OCI-LY7 (cell line): Measurements from ENCODE around the gene ACVR1. TPM values are rescaled to one million over a fixed set of nuclear protein-coding genes. Genes with fewer than 3 reads are reported as not detected.

Experiments
- BruUV-seq: library from RNA; stranded (reverse); fragments of 400-500 nt; replicated peaks from 2 replicates; lab custom pipeline; 2021; lab: Mats Ljungman, UMichigan
- CTCF ChIA-PET: fragments of 300-600 bp; sonication (Branson Sonifier 250); formaldehyde crosslinking; loops from one replicate; lab custom pipeline; 2022; ENCODE audit warnings: antibody characterized with exemption; ENCODE audit not compliant: unreplicated experiment; lab: Charles Lee
- POLR2A ChIA-PET: fragments of 300-600 bp; sonication (Branson Sonifier 250); formaldehyde crosslinking; loops from one replicate; lab custom pipeline; 2022; ENCODE audit warnings: antibody characterized with exemption; lab: Charles Lee
- DNase-seq: peaks from one replicate; pipeline ENCODE4 v3.0.0-alpha.2; 2015; ENCODE audit warnings: low spot score
- H2AFZ ChIP-seq: fragments of 200-600 bp; sonication (generic), shearing (Covaris generic); 2 replicates; pipeline ENCODE4 v1.6.1; 2014; ENCODE audit warnings: mild to moderate bottlenecking, antibody characterized with exemption, low read length, moderate library complexity
- H3K27ac ChIP-seq: fragments of 200-600 bp; sonication (generic); 2 replicates; pipeline ENCODE4 v1.5.1; 2014; ENCODE audit warnings: mixed run types, low read depth, mild to moderate bottlenecking, moderate library complexity, low read length, inconsistent platforms; ENCODE audit not compliant: poor library complexity, severe bottlenecking
- H3K36me3 ChIP-seq: fragments of 200-600 bp; sonication (generic); 2 replicates; pipeline ENCODE4 v1.6.1; 2014; ENCODE audit warnings: mild to moderate bottlenecking, antibody characterized with exemption, low read length, moderate library complexity, mixed read lengths; ENCODE audit not compliant: insufficient read depth
- H3K4me1 ChIP-seq: fragments of 200-600 bp; sonication (generic); 2 replicates; pipeline ENCODE4 v1.5.1; 2014; ENCODE audit warnings: mild to moderate bottlenecking, low read length; ENCODE audit not compliant: insufficient read depth, poor library complexity, severe bottlenecking
- H3K4me2 ChIP-seq: fragments of 200-600 bp; sonication (generic); 2 replicates; pipeline ENCODE4 v1.6.1; 2014; ENCODE audit warnings: mild to moderate bottlenecking, low read length
- H3K4me3 ChIP-seq: fragments of 200-600 bp; sonication (generic); 2 replicates; pipeline ENCODE4 v1.5.1; 2014; ENCODE audit warnings: mild to moderate bottlenecking, low read depth, low read length; ENCODE audit not compliant: poor library complexity, severe bottlenecking
- H3K79me2 ChIP-seq: fragments of 200-600 bp; sonication (generic); 2 replicates; pipeline ENCODE4 v1.6.1; 2016; ENCODE audit warnings: low read depth, mild to moderate bottlenecking, low read length, moderate library complexity, mixed read lengths; ENCODE audit not compliant: insufficient read depth
- H3K9me2 ChIP-seq: fragments of 200-600 bp; sonication (generic); 2 replicates; pipeline ENCODE4 v1.6.1; 2016; ENCODE audit warnings: mild to moderate bottlenecking, low read length, mixed read lengths; ENCODE audit not compliant: insufficient read depth
- H3K9me3 ChIP-seq: fragments of 200-600 bp; sonication (generic); 2 replicates; pipeline ENCODE4 v1.6.1; 2014; ENCODE audit warnings: mild to moderate bottlenecking, mixed run types, low read length, mixed read lengths
- H4K20me1 ChIP-seq: fragments of 200-600 bp; sonication (generic); 2 replicates; pipeline ENCODE4 v1.6.1; 2014; ENCODE audit warnings: mild to moderate bottlenecking, antibody characterized with exemption, low read length, moderate library complexity, mixed read lengths; ENCODE audit not compliant: insufficient read depth
- CTCF ChIP-seq: fragments of 200-600 bp; sonication (generic); conservative IDR thresholded peaks from 2 replicates; pipeline ENCODE4 v1.5.1; 2014; ENCODE audit warnings: mild to moderate bottlenecking, antibody characterized with exemption, low read length, moderate library complexity, mixed read lengths
- EZH2phosphoT487 ChIP-seq: fragments of 200-600 bp; sonication (generic); IDR thresholded peaks from 2 replicates; pipeline ENCODE4 v1.6.1; 2018; ENCODE audit warnings: low read depth, borderline replicate concordance, mild to moderate bottlenecking, mixed run types, antibody characterized with exemption, low read length, moderate library complexity, mixed read lengths
- intact Hi-C: fragments of 100-400 bp; cut with micrococcal nuclease; formaldehyde crosslinking; loops from one replicate; pipeline ENCODE4 v1.10.0; 2022; ENCODE audit not compliant: unreplicated experiment
- total RNA-seq, 2 experiments: library from RNA; depleted of rRNA in 1 of 2; stranded (reverse); fragments of >200 nt in 1 of 2; shearing (Covaris generic) in 1 of 2; gene quantifications; 2 replicates each; pipeline ENCODE4 v1.2.3, GENCODE V29; 2014 to 2022

ACVR1 gene
- total RNA-seq, 2 experiments from 2014 or later, result 0.13 to 3.9 TPM

- no peak overlapping the region for H2AFZ ChIP-seq
- no peak for TF ChIP-seq CTCF
- no peak for TF ChIP-seq EZH2phosphoT487
- H3K79me2 ChIP-seq, result no peaks in the 10 kb centered on the region
- intact Hi-C loops, result no loop called here
- H3K4me3 ChIP-seq, result no peak overlapping the region
- no peaks in the 10 kb centered on the region for H3K4me1 ChIP-seq
- H3K9me3 ChIP-seq, result no peaks in the 10 kb centered on the region
- H3K27ac ChIP-seq, result no peak overlapping the region
- ChIA-PET POLR2A (no interaction called here), CTCF (no interaction called here)
- H3K9me2 ChIP-seq, result no peaks in the 10 kb centered on the region
- no TSS peak for BruUV-seq
- no peaks in the 10 kb centered on the region for H3K36me3 ChIP-seq
- no peak for DNase-seq
- H4K20me1 ChIP-seq, result no peaks in the 10 kb centered on the region
- no peak overlapping the region for H3K4me2 ChIP-seq
Measured at GRCh38 chr2:157735532-157735931, 140.6 kb downstream of the ACVR1 start.

GRCh38 chr2:157733263-157733662 lies 142.9 kb downstream of the ACVR1 start:
- BruUV-seq, result no TSS peak
- intact Hi-C loops, result no loop called here
- POLR2A ChIA-PET, result no interaction called here

More at GRCh38 chr2:157733263-157733662, 142.9 kb downstream of the ACVR1 start:
- H3K4me2 ChIP-seq, result no peak overlapping the region
- no peak for DNase-seq
- H3K27ac ChIP-seq, result no peak overlapping the region
- no peaks in the 10 kb centered on the region for H3K79me2 ChIP-seq
- TF ChIP-seq CTCF (no peak), EZH2phosphoT487 (no peak)
- no peaks in the 10 kb centered on the region for H4K20me1 ChIP-seq
- H3K9me3 ChIP-seq, result no peaks in the 10 kb centered on the region
- H3K9me2 ChIP-seq, result no peaks in the 10 kb centered on the region
- no peak overlapping the region for H3K4me3 ChIP-seq
- H3K4me1 ChIP-seq, result no peaks in the 10 kb centered on the region
- no peak overlapping the region for H2AFZ ChIP-seq
- H3K36me3 ChIP-seq, result no peaks in the 10 kb centered on the region
- CTCF ChIA-PET, result no interaction called here
